H1 (cell line): ENCODE results near the gene CDKL4. TPM values are rescaled to one million over a fixed set of nuclear protein-coding genes. Genes with fewer than 3 reads are reported as not detected.
"Not testable (repeated sequence)": the region's sequence is repeated elsewhere in the genome, so short reads cannot be mapped to it uniquely, and the experiment has no call there.

Experiments
- CTCF ChIA-PET: fragments of 300-600 bp; sonication (Branson Sonifier 250); formaldehyde crosslinking; loops from one replicate; lab custom pipeline; 2021; ENCODE audit not compliant: partially characterized antibody; lab: Charles Lee
- POLR2A ChIA-PET: fragments of 300-600 bp; sonication (Branson Sonifier 250); formaldehyde crosslinking; loops from one replicate; lab custom pipeline; 2021; ENCODE audit warnings: inconsistent platforms; ENCODE audit not compliant: partially characterized antibody; lab: Charles Lee
- DNase-seq, 2 experiments: peaks; one replicate each; pipeline versions ENCODE4 v3.0.0 to v3.0.0-alpha.2; 2010 to 2022; ENCODE audit warnings: low spot score in 2 of 2, low read depth in 1 of 2, mixed read lengths in 1 of 2
- FAIRE-seq: peaks from 2 replicates; lab custom pipeline; 2011; peaks lifted over from hg19 to GRCh38; lab: Jason Lieb, UNC
- H2AFZ ChIP-seq: 2 replicates; pipeline ENCODE4 v1.8.1; 2012; ENCODE audit warnings: low read length, inconsistent platforms
- H2AK5ac ChIP-seq: 2 replicates; pipeline ENCODE4 v1.6.1; 2013; ENCODE audit warnings: low read depth, low read length
- H2BK120ac ChIP-seq: replicated peaks from 2 replicates; pipeline ENCODE3; 2013; ENCODE audit warnings: low read depth, low read length, inconsistent platforms
- H2BK12ac ChIP-seq: 2 replicates; pipeline ENCODE4 v1.6.1; 2013; ENCODE audit warnings: low read depth, low read length
- H2BK15ac ChIP-seq: 2 replicates; pipeline ENCODE4 v1.6.1; 2013; ENCODE audit warnings: low read length
- H2BK20ac ChIP-seq: 2 replicates; pipeline ENCODE4 v1.6.1; 2013; ENCODE audit warnings: low read length
- H2BK5ac ChIP-seq: 2 replicates; pipeline ENCODE4 v1.6.1; 2013; ENCODE audit warnings: low read depth, low read length
- H3K14ac ChIP-seq: 2 replicates; pipeline ENCODE4 v1.6.1; 2013; ENCODE audit warnings: inconsistent platforms; ENCODE audit not compliant: insufficient read length
- H3K18ac ChIP-seq: 2 replicates; pipeline ENCODE4 v1.6.1; 2013; ENCODE audit warnings: low read length; ENCODE audit errors: extremely low read depth
- H3K23ac ChIP-seq: 2 replicates; pipeline ENCODE4 v1.6.1; 2013; ENCODE audit warnings: inconsistent platforms; ENCODE audit not compliant: insufficient read length
- H3K23me2 ChIP-seq: 2 replicates; pipeline ENCODE4 v1.6.1; 2013; ENCODE audit warnings: low read depth, low read length
- H3K27ac ChIP-seq: 2 replicates; pipeline ENCODE4 v1.6.1; 2011; ENCODE audit warnings: low read depth, low read length, inconsistent platforms
- H3K27me3 ChIP-seq, 4 experiments: replicated peaks in 1 of 4; 1 replicate in 1 of 4; 2 replicates in 3 of 4; pipeline versions ENCODE4 v1.6.1 to v1.8.1; 2011 to 2013; ENCODE audit warnings: low read length in 3 of 4, mild to moderate bottlenecking in 3 of 4, inconsistent platforms in 2 of 4, mixed read lengths in 2 of 4, moderate library complexity in 1 of 4; ENCODE audit not compliant: control insufficient read depth in 3 of 4, insufficient read depth in 3 of 4; ENCODE audit errors: extremely low read depth in 1 of 4
- H3K36me3 ChIP-seq, 4 experiments: 2 replicates each; pipeline versions ENCODE4 v1.6.1 to v1.8.1; 2011 to 2013; ENCODE audit warnings: mild to moderate bottlenecking in 4 of 4, low read length in 3 of 4, moderate library complexity in 2 of 4, control low read depth in 1 of 4, inconsistent platforms in 1 of 4; ENCODE audit not compliant: insufficient read depth in 4 of 4, control insufficient read depth in 2 of 4
- H3K4ac ChIP-seq: replicated peaks from 2 replicates; pipeline ENCODE3; 2013; ENCODE audit warnings: low read length, low read depth, mixed read lengths, inconsistent platforms; ENCODE audit not compliant: insufficient read length
- H3K4me1 ChIP-seq, 4 experiments: replicated peaks in 1 of 4; 1 replicate in 1 of 4; 2 replicates in 3 of 4; pipeline versions ENCODE4 v1.6.1 to v1.8.1; 2011 to 2013; ENCODE audit warnings: low read length in 3 of 4, inconsistent platforms in 2 of 4, mixed read lengths in 1 of 4; ENCODE audit not compliant: insufficient read depth in 4 of 4, control insufficient read depth in 3 of 4
- H3K4me2 ChIP-seq, 2 experiments: 2 replicates each; pipeline versions ENCODE4 v1.6.1 to v1.8.1; 2011 to 2013; ENCODE audit warnings: low read depth in 2 of 2, low read length in 2 of 2, control low read depth in 1 of 2, inconsistent platforms in 1 of 2, mild to moderate bottlenecking in 1 of 2; ENCODE audit not compliant: insufficient read depth in 1 of 2
- H3K4me3 ChIP-seq, 4 experiments: fragments of 200-600, 300-600 bp in 1 of 4; sonication (generic), shearing (Covaris generic), sonication (Bioruptor Twin) in 1 of 4; 2 replicates each; pipeline versions ENCODE4 v1.5.1 to v1.8.1; 2011 to 2016; ENCODE audit warnings: low read length in 4 of 4, low read depth in 3 of 4, control low read depth in 2 of 4, inconsistent platforms in 2 of 4, mild to moderate bottlenecking in 2 of 4, mixed read lengths in 1 of 4, moderate library complexity in 1 of 4; ENCODE audit not compliant: insufficient read depth in 2 of 4; ENCODE audit errors: extremely low read depth in 1 of 4
- H3K56ac ChIP-seq: replicated peaks from 2 replicates; pipeline ENCODE3; 2013; ENCODE audit warnings: low read depth, mild to moderate bottlenecking, mixed read lengths, low read length, inconsistent platforms; ENCODE audit not compliant: insufficient read length
- H3K79me1 ChIP-seq: 2 replicates; pipeline ENCODE4 v1.6.1; 2013; ENCODE audit warnings: low read depth, low read length, control low read depth
- H3K79me2 ChIP-seq, 2 experiments: 2 replicates each; pipeline versions ENCODE4 v1.6.1 to v1.8.1; 2012 to 2013; ENCODE audit warnings: low read length in 2 of 2, mild to moderate bottlenecking in 2 of 2, inconsistent platforms in 1 of 2; ENCODE audit not compliant: insufficient read depth in 2 of 2, control insufficient read depth in 1 of 2
- H3K9ac ChIP-seq, 4 experiments: replicated peaks in 1 of 4; 1 replicate in 1 of 4; 2 replicates in 3 of 4; pipeline versions ENCODE4 v1.6.1 to v1.8.1; 2011 to 2013; ENCODE audit warnings: low read depth in 3 of 4, low read length in 3 of 4, control low read depth in 2 of 4, mild to moderate bottlenecking in 2 of 4, moderate library complexity in 2 of 4, inconsistent platforms in 1 of 4; ENCODE audit errors: extremely low read depth in 1 of 4
- H3K9me3 ChIP-seq, 2 experiments: 2 replicates each; pipeline versions ENCODE4 v1.6.1 to v1.8.1; 2012 to 2013; ENCODE audit warnings: mild to moderate bottlenecking in 2 of 2, moderate library complexity in 2 of 2, control low read depth in 1 of 2, inconsistent platforms in 1 of 2, low read depth in 1 of 2, low read length in 1 of 2, mixed read lengths in 1 of 2; ENCODE audit not compliant: insufficient read depth in 2 of 2
- H4K20me1 ChIP-seq, 2 experiments: replicated peaks in 1 of 2; 2 replicates each; pipeline versions ENCODE3 to v1.8.1; 2011 to 2013; ENCODE audit warnings: inconsistent platforms in 2 of 2, low read length in 2 of 2, mild to moderate bottlenecking in 1 of 2; ENCODE audit not compliant: insufficient read depth in 2 of 2, control insufficient read depth in 1 of 2
- H4K5ac ChIP-seq: 2 replicates; pipeline ENCODE4 v1.6.1; 2013; ENCODE audit warnings: low read length, low read depth, mixed read lengths, inconsistent platforms; ENCODE audit not compliant: insufficient read length
- H4K8ac ChIP-seq: 2 replicates; pipeline ENCODE4 v1.8.0; 2013; ENCODE audit warnings: mild to moderate bottlenecking, moderate library complexity, low read length, inconsistent platforms; ENCODE audit not compliant: insufficient read depth; ENCODE audit errors: extremely low read depth
- H4K91ac ChIP-seq: replicated peaks from 2 replicates; pipeline ENCODE3; 2013; ENCODE audit warnings: low read length, mixed read lengths, inconsistent platforms; ENCODE audit not compliant: insufficient read length
- WGBS, 2 experiments: shearing (Covaris generic) in 1 of 2; methylation state at CpG; one replicate each; pipeline versions ENCODE4 v1.1.6 to v1.1.7; 2013 to 2015; ENCODE audit warnings: low lambda C conversion rate in 2 of 2, mixed read lengths in 2 of 2, inconsistent platforms in 1 of 2, low coverage in 1 of 2, missing lambda C conversion rate in 1 of 2; ENCODE audit not compliant: insufficient replicate concordance in 2 of 2, insufficient coverage in 1 of 2, insufficient read length in 1 of 2; ENCODE audit errors: extremely low coverage in 1 of 2, missing lambda C conversion rate in 1 of 2; 5-methylcytosine and 5-hydroxymethylcytosine counted together
- polyA plus RNA-seq, 7 experiments: library from polyadenylated mRNA; depleted of rRNA in 3 of 7; stranded (reverse) in 5 of 7; unstranded in 2 of 7; fragments of >200 nt in 5 of 7; fragments of 200-250 nt in 2 of 7; gene quantifications; 1 replicate in 5 of 7; 2 replicates in 1 of 7; 4 replicates in 1 of 7; pipeline versions ENCODE4 v1.2.1 to v1.2.3, GENCODE V29; 2011 to 2013; ENCODE audit warnings: missing spikeins in 2 of 7, mixed read lengths in 2 of 7
- total RNA-seq: library from RNA; stranded (reverse); fragmentation: NEBNext Ultra II Directional; extraction: Animal tissue kit (Norgen Biotek cat#: 25700); gene quantifications from 2 replicates; pipeline ENCODE4 v1.2.1, GENCODE V29; 2021

The CDKL4 gene
- total and polyA plus RNA-seq, 2 of the 8 experiments (the other 6 are each of a cell fraction or from before 2014, with no cell fraction given) = not detected

GRCh38 chr2:39155573-39155972 is 88.2 kb downstream of the CDKL4 start:
- not testable (repeated sequence) for H3K23me2 ChIP-seq, H3K56ac ChIP-seq, DNase-seq, H2AK5ac ChIP-seq, H4K91ac ChIP-seq, H2BK120ac ChIP-seq, H4K20me1 ChIP-seq, H3K14ac ChIP-seq, H3K4me2 ChIP-seq, H4K5ac ChIP-seq, H3K4me3 ChIP-seq, H2BK20ac ChIP-seq, H2BK15ac ChIP-seq, H2BK5ac ChIP-seq, H4K8ac ChIP-seq, H3K27me3 ChIP-seq, H3K27ac ChIP-seq, H3K4me1 ChIP-seq, H3K9ac ChIP-seq, H2BK12ac ChIP-seq, H3K79me1 ChIP-seq, H3K18ac ChIP-seq, H3K36me3 ChIP-seq, H3K4ac ChIP-seq, FAIRE-seq, H3K9me3 ChIP-seq, H3K79me2 ChIP-seq, H2AFZ ChIP-seq, H3K23ac ChIP-seq
- POLR2A ChIA-PET = interaction anchor here (0.6 kb wide), 1 partner anchor 87 kb away, joined by 4 read pairs; no protein-coding TSS in a partner anchor
- WGBS, 2 experiments = 91% methylated on average over 4 of the region's 4 CpGs; no CpG with 5 or more reads in 1 of the 2 experiments
- CTCF ChIA-PET = interaction anchor here (0.6 to 1.7 kb wide), 6 partner anchors 15 to 391 kb away, joined by 3 to 5 read pairs (median 4); no protein-coding TSS in a partner anchor
